Activated B cell treated with CpG ODN at 0.5 μM for 24 hours (primary cell): ENCODE measurements around the gene HDAC4. TPM values are rescaled to one million over a fixed set of nuclear protein-coding genes. Genes with fewer than 3 reads are reported as not detected.

Source experiments
- ATAC-seq: fragments of 200-7000 bp; cut with Tn5 transposase; one replicate; pipeline ENCODE4 v1.10.0; 2021; ENCODE audit warnings: low read depth, mild to moderate bottlenecking, moderate library complexity
- CTCF ChIA-PET: fragments of 350-600 bp; sonication (Branson Sonifier 250); formaldehyde crosslinking; loops from one replicate; lab custom pipeline; 2021; ENCODE audit warnings: antibody characterized with exemption; lab: Charles Lee
- POLR2A ChIA-PET: fragments of 350-600 bp; sonication (Branson Sonifier 250); formaldehyde crosslinking; loops from one replicate; lab custom pipeline; 2021; ENCODE audit warnings: antibody characterized with exemption; lab: Charles Lee
- DNase-seq: peaks from one replicate; pipeline ENCODE4 v3.0.0; 2022
- H3K27ac Mint-ChIP-seq: one replicate; pipeline ENCODE4 v1.8.0; 2020; ENCODE audit warnings: mixed read lengths
- H3K27me3 Mint-ChIP-seq: one replicate; pipeline ENCODE4 v1.8.0; 2021; ENCODE audit warnings: mixed read lengths
- H3K36me3 Mint-ChIP-seq: one replicate; pipeline ENCODE4 v1.8.0; 2021; ENCODE audit warnings: low read depth, mixed read lengths
- H3K4me1 Mint-ChIP-seq: one replicate; pipeline ENCODE4 v1.8.0; 2021; ENCODE audit warnings: mixed read lengths
- H3K4me3 Mint-ChIP-seq: one replicate; pipeline ENCODE4 v1.8.0; 2020; ENCODE audit warnings: mild to moderate bottlenecking, mixed read lengths
- H3K9me3 Mint-ChIP-seq: one replicate; pipeline ENCODE4 v1.8.0; 2020; ENCODE audit warnings: mixed read lengths
- CTCF ChIP-seq: fragments of 200-600 bp; IDR thresholded peaks from one replicate; pipeline ENCODE4 v1.8.0; 2022; ENCODE audit warnings: antibody characterized with exemption, mild to moderate bottlenecking
- intact Hi-C: fragments of 100-400 bp; cut with micrococcal nuclease; formaldehyde crosslinking; loops from one replicate; pipeline ENCODE4 v1.15.1; 2024
- total RNA-seq: library from RNA; stranded (reverse); gene quantifications from 2 replicates; pipeline ENCODE4 v1.2.3, GENCODE V29; 2022

HDAC4 gene
- total RNA-seq, 1 donor from 2014 or later: 31.9 TPM

GRCh38 chr2:239292959-239293774, 107.7 kb downstream of the HDAC4 start:
- Mint-ChIP-seq H3K27ac (no peak overlapping the region), H3K4me1 (peaks cover 70% of the 10 kb centered on the region), H3K27me3 (peaks cover 4% of the 10 kb centered on the region), H3K9me3 (no peaks in the 10 kb centered on the region), H3K4me3 (no peak overlapping the region), H3K36me3 (no peaks in the 10 kb centered on the region)
- CTCF ChIA-PET: interaction anchor here (0.6 to 2.2 kb wide), 5 partner anchors 9 to 76 kb away, joined by 3 to 12 read pairs (median 3); no protein-coding TSS in a partner anchor
- DNase-seq: no peak
- intact Hi-C loops: no loop called here
- POLR2A ChIA-PET: interaction anchor here (1.3 to 2.4 kb wide), 4 partner anchors 13 to 108 kb away, joined by 4 to 10 read pairs (median 8); partner anchors contain the start of gene HDAC4
- no peak for TF ChIP-seq CTCF
- ATAC-seq: no peak

GRCh38 chr2:239292531-239292930, 108.3 kb downstream of the HDAC4 start:
- ChIA-PET POLR2A (interaction anchor here (1.3 to 2.4 kb wide), 2 partner anchors 13 to 25 kb away, joined by 4 to 6 read pairs; no protein-coding TSS in a partner anchor), CTCF (interaction anchor here (1.4 to 2.2 kb wide), 2 partner anchors 10 to 25 kb away, joined by 3 to 12 read pairs; no protein-coding TSS in a partner anchor)
- peaks cover 6% of the 10 kb centered on the region for H3K27me3 Mint-ChIP-seq
- no peak overlapping the region for H3K27ac Mint-ChIP-seq
- H3K9me3 Mint-ChIP-seq: no peaks in the 10 kb centered on the region
- H3K36me3 Mint-ChIP-seq: no peaks in the 10 kb centered on the region
- no peak overlapping the region for H3K4me3 Mint-ChIP-seq
- intact Hi-C loops: no loop called here
- H3K4me1 Mint-ChIP-seq: peaks cover 64% of the 10 kb centered on the region
- TF ChIP-seq CTCF: no peak
- DNase-seq: no peak
- ATAC-seq: no peak

GRCh38 chr2:239291475-239292350, 109.1 kb downstream of the HDAC4 start:
- ATAC-seq (peak; percentile 37), DNase-seq (no peak)
- Mint-ChIP-seq H3K36me3 (no peaks in the 10 kb centered on the region), H3K27ac (no peak overlapping the region), H3K9me3 (no peaks in the 10 kb centered on the region), H3K4me3 (no peak overlapping the region), H3K27me3 (peaks cover 7% of the 10 kb centered on the region), H3K4me1 (peaks cover 64% of the 10 kb centered on the region)
- ChIA-PET CTCF (interaction anchor here (1.3 kb wide), 1 partner anchor 24 kb away, joined by 5 read pairs; no protein-coding TSS in a partner anchor), POLR2A (interaction anchor here (2.4 to 3.5 kb wide), 2 partner anchors 25 to 109 kb away, joined by 6 to 9 read pairs; partner anchors contain the start of gene HDAC4)
- TF ChIP-seq CTCF: no peak
- intact Hi-C loops: no loop called here

- ChIA-PET CTCF (interaction anchor here (1.3 kb wide), 1 partner anchor 23 kb away, joined by 5 read pairs; no protein-coding TSS in a partner anchor), POLR2A (interaction anchor here (3.5 kb wide), 1 partner anchor 110 kb away, joined by 9 read pairs; the partner anchor contains the start of gene HDAC4)
- intact Hi-C loops: no loop called here
- Mint-ChIP-seq H3K4me1 (peaks cover 66% of the 10 kb centered on the region), H3K9me3 (no peaks in the 10 kb centered on the region), H3K36me3 (no peaks in the 10 kb centered on the region), H3K27me3 (peaks cover 13% of the 10 kb centered on the region), H3K27ac (no peak overlapping the region), H3K4me3 (no peak overlapping the region)
- TF ChIP-seq CTCF: no peak
- no peak for ATAC-seq
- no peak for DNase-seq
Observed at GRCh38 chr2:239290618-239291474, 110.0 kb downstream of the HDAC4 start.
